ENCODE measurements around the gene ZNF384.
A peak's percentile ranks its signal among the peaks of the same experiment; 100 is the strongest.

The ZNF384 gene

GRCh38 chr12:6699259-6699988, 10.2 kb upstream of the ZNF384 start:
- no peak for DNase-seq

- no peak for DNase-seq
These were observed 9.3 kb upstream of the ZNF384 start for GRCh38 chr12:6698352-6699046.

GRCh38 chr12:6697584-6698351, 8.6 kb upstream of the ZNF384 start:
- no peak for DNase-seq

GRCh38 chr12:6696690-6697583, 7.8 kb upstream of the ZNF384 start:
- no peak for DNase-seq

GRCh38 chr12:6695313-6696045, 6.3 kb upstream of the ZNF384 start:
- no peak for DNase-seq

GRCh38 chr12:6694701-6695100, 5.5 kb upstream of the ZNF384 start:
- no peak for DNase-seq

- DNase-seq = no peak
These were observed 4.7 kb upstream of the ZNF384 start for GRCh38 chr12:6693832-6694355.

GRCh38 chr12:6692888-6693287, 3.7 kb upstream of the ZNF384 start:
- no peak for DNase-seq

DNA sequence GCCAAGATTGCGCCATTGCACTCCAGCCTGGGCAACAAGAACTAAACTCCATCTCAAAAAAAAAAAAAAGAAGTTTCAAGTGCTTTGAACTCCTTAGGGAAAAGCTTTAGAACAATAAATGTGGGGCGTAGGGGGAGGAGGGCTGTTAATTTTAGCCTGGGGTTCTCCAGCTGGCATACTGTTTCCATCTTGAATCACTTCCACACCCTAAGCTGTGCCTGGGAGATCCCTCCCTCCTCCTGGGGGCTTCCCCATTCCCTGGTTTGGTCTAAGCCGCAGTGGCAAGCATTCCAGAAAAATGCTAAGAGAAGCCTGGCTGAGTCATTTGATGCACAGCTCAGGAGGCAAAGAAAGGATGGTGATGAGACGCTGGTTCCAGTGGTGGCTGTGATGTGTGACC, 2.3 kb upstream of the ZNF384 start:
- no peak for DNase-seq

DNA sequence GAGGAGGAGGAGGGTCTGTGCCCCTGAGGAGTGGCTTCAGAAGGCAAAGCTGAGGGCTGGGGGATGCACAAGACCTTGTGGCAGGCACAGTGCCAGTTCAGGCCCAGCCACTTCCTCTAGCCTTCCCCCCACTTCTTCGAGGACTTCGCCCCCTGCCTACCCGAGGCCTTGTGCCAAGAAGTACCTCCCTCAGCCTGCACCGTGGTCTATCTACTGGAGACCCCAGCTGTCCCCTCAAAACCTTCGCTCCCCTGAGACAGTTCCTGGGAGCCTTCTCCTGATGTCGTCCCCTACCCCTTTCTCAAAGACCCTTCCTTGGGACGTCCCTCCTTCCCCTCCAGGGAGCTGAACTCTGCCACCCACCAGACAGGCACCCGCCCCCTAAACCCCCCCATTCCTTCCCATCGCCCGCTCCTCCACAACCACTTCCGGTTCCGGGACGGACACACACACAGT, 604 bp downstream of the ZNF384 start:
- DNase-seq = peak; percentile 31

DNA sequence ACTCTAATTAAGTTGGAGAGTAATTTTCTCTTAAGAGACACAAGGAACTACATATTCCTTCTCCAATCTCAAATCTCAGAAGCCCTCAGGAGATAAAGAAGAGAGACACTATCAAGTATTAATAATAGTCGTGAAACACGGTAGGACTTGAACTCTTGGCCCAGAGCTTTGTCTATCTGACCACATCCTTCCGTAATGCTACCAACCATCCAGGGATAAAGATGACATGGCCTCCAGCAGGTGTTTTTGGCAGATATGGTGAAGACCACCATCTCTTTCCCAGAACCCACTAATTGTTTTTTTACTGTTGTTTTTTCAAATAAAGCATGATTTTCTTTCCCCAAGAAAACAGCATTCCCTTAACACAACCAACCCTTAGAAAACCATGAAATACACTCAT, 3.4 kb downstream of the ZNF384 start:
- DNase-seq = no peak

DNA sequence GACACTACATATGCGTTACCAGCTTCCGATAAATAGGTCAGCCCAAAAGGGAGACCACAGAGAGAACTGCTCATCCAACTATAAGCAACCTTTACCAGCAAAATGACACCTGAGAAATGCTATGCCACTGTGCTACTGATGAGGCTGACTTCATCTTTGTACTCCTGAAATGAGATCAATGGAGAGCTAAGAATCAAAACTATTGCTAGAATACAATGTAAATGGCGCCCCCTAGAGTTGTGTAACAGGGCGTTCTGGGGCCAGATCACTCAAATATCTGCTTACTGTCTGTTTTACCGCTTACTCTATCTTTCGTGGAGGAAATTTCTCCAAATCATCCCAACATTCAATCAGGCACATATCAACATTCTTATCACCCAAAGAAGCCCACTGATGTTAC, 4.6 kb downstream of the ZNF384 start:
- peak; percentile 23 for DNase-seq

DNA sequence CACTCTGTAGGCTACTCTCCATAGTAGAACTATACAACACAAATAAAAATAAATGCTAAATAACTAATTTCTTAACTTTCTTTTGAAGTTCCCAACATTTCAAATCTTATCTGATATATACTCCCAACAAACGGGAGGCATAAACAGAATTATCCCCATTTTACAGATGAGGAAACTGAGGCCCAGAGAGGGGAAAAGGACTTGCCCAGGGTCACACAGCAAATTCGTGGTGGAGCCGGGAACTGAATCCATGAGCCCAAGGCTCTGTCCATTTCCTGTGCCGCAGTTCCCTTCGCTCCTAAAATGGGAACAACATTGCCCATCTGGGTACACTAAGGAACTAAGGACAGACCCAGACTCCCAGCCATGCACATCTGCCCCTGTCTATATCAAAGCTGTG, 12.2 kb downstream of the ZNF384 start:
- DNase-seq = no peak

DNA sequence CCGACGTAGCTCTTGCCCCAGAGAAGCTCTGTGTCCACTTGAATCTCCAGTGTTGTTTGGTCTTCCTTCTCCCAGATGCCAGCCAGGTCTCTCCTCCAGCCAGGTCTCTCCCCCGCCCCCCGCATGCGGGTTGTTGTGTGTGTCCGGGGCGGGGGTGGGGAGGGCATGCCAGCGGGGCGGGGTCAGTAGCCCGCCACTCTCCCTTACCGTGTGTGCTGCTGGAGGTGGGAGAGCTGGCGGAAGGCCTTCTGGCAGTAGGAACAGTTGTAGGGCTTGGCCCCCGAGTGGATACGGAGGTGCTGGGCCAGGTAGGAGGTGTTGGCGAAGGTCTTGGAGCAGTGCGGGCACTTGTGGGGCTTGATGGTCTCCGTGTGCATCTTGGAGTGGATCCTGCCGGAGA, 17.0 kb downstream of the ZNF384 start:
- DNase-seq = no peak

DNA sequence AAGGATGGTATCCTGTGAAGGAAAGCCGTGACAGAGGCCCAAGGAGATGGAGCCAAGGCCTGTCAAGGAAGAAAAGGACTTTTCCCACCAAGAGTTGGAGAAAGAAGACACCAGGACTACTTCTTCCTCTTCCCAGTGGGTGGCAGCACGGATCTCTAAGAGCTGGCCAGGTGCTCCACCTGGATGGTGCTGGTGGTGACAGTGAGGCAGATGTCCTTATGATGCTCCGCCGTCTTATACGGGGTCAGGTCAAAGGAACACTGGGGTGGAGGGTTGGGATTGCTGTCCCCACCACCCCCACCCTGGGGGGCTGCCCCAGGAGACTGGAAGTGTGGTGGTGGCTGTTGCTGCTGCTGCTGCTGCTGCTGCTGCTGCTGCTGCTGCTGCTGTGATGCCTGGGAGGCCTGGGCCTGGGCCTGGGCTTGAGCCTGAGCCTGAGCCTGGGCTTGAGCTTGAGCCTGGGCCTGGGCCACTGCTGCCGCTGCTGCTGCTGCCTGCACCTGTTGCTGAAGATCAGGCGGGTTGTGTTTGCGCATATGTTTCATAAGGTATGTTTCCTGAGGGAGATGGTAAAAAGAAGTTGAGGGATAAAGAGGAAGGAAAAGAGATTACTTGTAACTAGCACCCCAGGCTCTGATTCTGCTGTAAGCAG, 21.5 kb downstream of the ZNF384 start:
- DNase-seq = no peak

DNA sequence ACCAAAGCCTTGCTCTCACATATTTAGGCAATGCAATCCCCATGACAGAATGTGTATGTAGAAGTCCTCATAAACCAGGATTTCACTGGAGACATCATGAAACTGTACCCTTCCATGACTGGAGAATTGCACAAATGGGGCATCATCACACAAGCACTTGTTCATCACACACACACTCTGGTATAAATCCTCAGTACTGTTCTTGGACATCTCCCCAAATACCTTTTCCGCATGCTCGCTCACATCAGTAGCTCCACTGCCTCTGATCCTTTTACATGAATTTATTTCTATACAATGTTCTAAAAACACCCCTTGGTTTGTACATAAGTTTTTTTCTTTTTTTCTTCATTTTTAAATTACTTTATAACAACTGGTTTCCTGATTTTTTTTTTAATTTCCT, 23.0 kb downstream of the ZNF384 start:
- DNase-seq = no peak

GRCh38 chr12:6664902-6665301, 24.3 kb downstream of the ZNF384 start:
- no peak for DNase-seq

GRCh38 chr12:6662906-6663742, 26.1 kb downstream of the ZNF384 start, which contains the start of gene ING4:
Gene ING4 (minus strand): TSS chr12:6663119. CDS start chr12:6663101, 18 bp downstream.
- DNase-seq = peak; percentile 93

GRCh38 chr12:6662602-6662905, 26.6 kb downstream of the ZNF384 start:
- no peak for DNase-seq

DNA sequence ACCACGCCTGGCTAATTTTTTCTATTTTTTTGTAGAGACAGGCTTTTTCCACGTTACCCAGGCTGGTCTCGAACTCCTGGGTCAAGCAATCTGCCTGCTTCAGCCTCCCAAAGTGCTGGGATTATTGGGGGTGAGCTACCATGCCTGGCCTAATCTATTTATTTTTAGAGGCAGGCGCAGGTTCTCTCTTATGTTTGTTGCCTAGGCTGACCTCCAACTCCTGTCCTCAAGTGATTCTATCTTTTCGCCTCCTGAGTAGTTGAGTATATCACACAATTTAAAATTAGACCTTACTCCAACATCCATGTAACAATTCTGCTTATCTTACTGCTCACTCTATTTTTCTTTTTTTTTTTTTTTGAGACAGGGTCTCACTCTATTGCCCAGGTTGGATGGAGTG, 35.2 kb downstream of the ZNF384 start:
- DNase-seq = no peak

Data from activated CD4-positive, alpha-beta T cell treated with anti-CD3 and anti-CD28 coated beads, Interleukin-2, amount 50 U/mL, for 1 hour (primary cell).